ENCODE measurements around the gene MOB3B.

Gene MOB3B

GRCh38 chr9:27563738-27564430 is 34.3 kb upstream of the MOB3B start:
- H3K36me3 ChIP-seq = peaks cover 9 to 46% (median 37%) of the 10 kb centered on the region in 3 donors
- no peak for TF ChIP-seq CTCF (IDR thresholded peaks at IDR 0.05)
- no peaks in the 10 kb centered on the region for H3K9me3 ChIP-seq
- no peak for DNase-seq
- H3K27ac ChIP-seq = no peak overlapping the region
- no peaks in the 10 kb centered on the region for H3K27me3 ChIP-seq
- intact Hi-C loops (cut with DNase I; ENCODE audit: low total_unique reads) = no loop called here
- peaks cover 0 to 6% (median 0%) of the 10 kb centered on the region in 4 donors for H3K4me1 ChIP-seq
- H3K4me3 ChIP-seq = no peak overlapping the region

- DNase-seq = no peak
- no peak overlapping the region for H3K4me3 ChIP-seq
- no peak overlapping the region for H3K27ac ChIP-seq
- no peaks in the 10 kb centered on the region for H3K9me3 ChIP-seq
- peaks cover 16 to 57% (median 55%) of the 10 kb centered on the region in 3 donors for H3K36me3 ChIP-seq
- peaks cover 0 to 6% (median 0%) of the 10 kb centered on the region in 4 donors for H3K4me1 ChIP-seq
- TF ChIP-seq CTCF (IDR thresholded peaks at IDR 0.05) = no peak
- intact Hi-C loops (cut with DNase I; ENCODE audit: low total_unique reads) = no loop called here
- H3K27me3 ChIP-seq = no peaks in the 10 kb centered on the region
Measured at GRCh38 chr9:27561685-27562084, 32.1 kb upstream of the MOB3B start.

- no peaks in the 10 kb centered on the region for H3K4me1 ChIP-seq
- H3K27ac ChIP-seq = no peak overlapping the region
- intact Hi-C loops (cut with DNase I; ENCODE audit: low total_unique reads) = no loop called here
- DNase-seq = no peak
- H3K27me3 ChIP-seq = no peaks in the 10 kb centered on the region
- H3K36me3 ChIP-seq = peaks cover 26 to 59% (median 56%) of the 10 kb centered on the region in 3 donors
- H3K4me3 ChIP-seq = no peak overlapping the region
- no peaks in the 10 kb centered on the region for H3K9me3 ChIP-seq
- TF ChIP-seq CTCF (IDR thresholded peaks at IDR 0.05) = no peak
Measured at GRCh38 chr9:27560457-27560856, 30.8 kb upstream of the MOB3B start.

- intact Hi-C loops (cut with DNase I; ENCODE audit: low total_unique reads) = no loop called here
- TF ChIP-seq CTCF (IDR thresholded peaks at IDR 0.05) = no peak
- Histone ChIP-seq H3K9me3 (no peaks in the 10 kb centered on the region), H3K4me3 (no peak overlapping the region), H3K27ac (no peak overlapping the region), H3K36me3 (peaks cover 35 to 64% (median 53%) of the 10 kb centered on the region in 3 donors), H3K4me1 (no peaks in the 10 kb centered on the region), H3K27me3 (no peaks in the 10 kb centered on the region)
- DNase-seq = no peak
Measured at GRCh38 chr9:27558307-27558706, 28.7 kb upstream of the MOB3B start.

- Histone ChIP-seq H3K36me3 (peaks cover 43 to 64% (median 54%) of the 10 kb centered on the region in 3 donors), H3K27ac (no peak overlapping the region), H3K4me3 (no peak overlapping the region), H3K4me1 (no peaks in the 10 kb centered on the region), H3K9me3 (no peaks in the 10 kb centered on the region), H3K27me3 (no peaks in the 10 kb centered on the region)
- no peak for TF ChIP-seq CTCF (IDR thresholded peaks at IDR 0.05)
- intact Hi-C loops (cut with DNase I; ENCODE audit: low total_unique reads) = no loop called here
- no peak for DNase-seq
Measured at GRCh38 chr9:27556470-27556869, 26.9 kb upstream of the MOB3B start.
